HG02981 (cell line): ENCODE data around the gene IL6R.

Experiments
- ATAC-seq: cut with Tn5 transposase; IDR thresholded peaks from one replicate; pipeline ENCODE4 v1.9.1; 2021; ENCODE audit warnings: mild to moderate bottlenecking, moderate library complexity; ENCODE audit not compliant: unreplicated experiment

IL6R gene

GRCh38 chr1:154446789-154447188, 41.6 kb downstream of the IL6R start:
- ATAC-seq = no peak

- ATAC-seq = no peak
Measured at GRCh38 chr1:154448331-154448811, 43.2 kb downstream of the IL6R start.

- no peak for ATAC-seq
Measured at GRCh38 chr1:154453161-154453560, 48.0 kb downstream of the IL6R start.

- ATAC-seq = no peak
Measured at GRCh38 chr1:154453574-154454352, 48.6 kb downstream of the IL6R start.

GRCh38 chr1:154454386-154455120, 49.4 kb downstream of the IL6R start:
- ATAC-seq = no peak

- ATAC-seq = no peak
Measured at GRCh38 chr1:154456631-154457030, 51.5 kb downstream of the IL6R start.

- ATAC-seq = no peak
Measured at GRCh38 chr1:154459080-154459479, 53.9 kb downstream of the IL6R start.

GRCh38 chr1:154460695-154461260, 55.6 kb downstream of the IL6R start:
- no peak for ATAC-seq

- ATAC-seq = no peak
Measured at GRCh38 chr1:154463512-154463990, 58.4 kb downstream of the IL6R start.

GRCh38 chr1:154465621-154466195, 60.6 kb downstream of the IL6R start:
- no peak for ATAC-seq

GRCh38 chr1:154466206-154466605, 61.1 kb downstream of the IL6R start:
- no peak for ATAC-seq

- ATAC-seq = no peak
Measured at GRCh38 chr1:154466921-154467417, 61.8 kb downstream of the IL6R start.

GRCh38 chr1:154467434-154468102, 62.4 kb downstream of the IL6R start:
- ATAC-seq = no peak

GRCh38 chr1:154468535-154469250, 63.5 kb downstream of the IL6R start:
- no peak for ATAC-seq

GRCh38 chr1:154469844-154470560, 64.9 kb downstream of the IL6R start:
- no peak for ATAC-seq

GRCh38 chr1:154471304-154471703, 66.2 kb downstream of the IL6R start:
- no peak for ATAC-seq

GRCh38 chr1:154474802-154475201, 69.7 kb downstream of the IL6R start:
- ATAC-seq = no peak

- ATAC-seq = no peak
Measured at GRCh38 chr1:154476791-154477190, 71.6 kb downstream of the IL6R start.

GRCh38 chr1:154478013-154478412, 72.9 kb downstream of the IL6R start:
- ATAC-seq = no peak
